Dendritic cell treated with granulocyte-macrophage colony-stimulating factor and Interleukin-4, amounts not matched to agents 40 ng/mL and 50 ng/mL, for 4 days (primary cell): ENCODE results near the gene CNP.

ENCODE experiments used
- H3K27ac Mint-ChIP-seq: one replicate; pipeline ENCODE4 v1.8.0; 2022; ENCODE audit warnings: mild to moderate bottlenecking, mixed read lengths
- H3K27me3 Mint-ChIP-seq: one replicate; pipeline ENCODE4 v1.8.0; 2022; ENCODE audit warnings: mild to moderate bottlenecking, mixed read lengths
- H3K36me3 Mint-ChIP-seq: one replicate; pipeline ENCODE4 v1.8.0; 2022; ENCODE audit warnings: low read depth, mixed read lengths
- H3K4me1 Mint-ChIP-seq: one replicate; pipeline ENCODE4 v1.8.0; 2022; ENCODE audit warnings: low read depth, mixed read lengths
- H3K4me3 Mint-ChIP-seq: one replicate; pipeline ENCODE4 v1.8.0; 2022; ENCODE audit warnings: mild to moderate bottlenecking, moderate library complexity, mixed read lengths
- H3K9me3 Mint-ChIP-seq: one replicate; pipeline ENCODE4 v1.8.0; 2022; ENCODE audit warnings: mixed read lengths
- intact Hi-C: fragments of 100-400 bp; cut with micrococcal nuclease; formaldehyde crosslinking; loops from one replicate; pipeline ENCODE4 v1.15.0; 2022

CNP gene

DNA sequence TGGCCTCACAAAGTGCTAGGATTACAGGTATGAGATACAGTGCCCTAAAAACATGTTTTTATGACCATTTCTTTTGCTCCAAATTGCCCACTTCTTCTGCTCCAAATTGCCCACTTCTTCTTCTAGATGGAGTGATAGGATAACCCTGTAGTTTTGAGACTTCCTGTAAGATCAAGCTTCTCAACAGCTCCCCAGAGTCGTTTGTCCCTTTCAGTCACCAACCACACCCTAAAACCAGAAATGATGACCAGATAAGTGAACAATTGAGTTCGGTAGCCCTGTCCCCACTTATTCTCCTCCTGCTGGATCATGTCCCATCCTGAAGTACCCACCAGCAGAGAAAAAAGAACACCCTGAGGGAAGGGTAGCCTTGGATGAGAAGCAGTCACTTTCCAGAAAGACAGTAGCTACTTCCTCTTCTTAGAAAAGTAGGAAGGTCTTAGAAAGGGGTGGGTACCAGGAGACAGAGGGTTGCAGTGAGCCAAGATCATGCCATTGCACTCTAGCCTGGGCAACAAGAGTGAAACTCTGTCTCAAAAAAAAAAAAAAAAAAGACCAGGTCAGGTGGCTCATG is 33.7 kb upstream of the CNP start:
- intact Hi-C loops: no loop called here
- no peaks in the 10 kb centered on the region for H3K9me3 Mint-ChIP-seq
- H3K27me3 Mint-ChIP-seq: no peaks in the 10 kb centered on the region
- peak overlapping the region; percentile 54 for H3K4me3 Mint-ChIP-seq
- peaks cover 47% of the 10 kb centered on the region for H3K4me1 Mint-ChIP-seq
- H3K36me3 Mint-ChIP-seq: no peaks in the 10 kb centered on the region
- peak overlapping the region; percentile 88 for H3K27ac Mint-ChIP-seq

DNA sequence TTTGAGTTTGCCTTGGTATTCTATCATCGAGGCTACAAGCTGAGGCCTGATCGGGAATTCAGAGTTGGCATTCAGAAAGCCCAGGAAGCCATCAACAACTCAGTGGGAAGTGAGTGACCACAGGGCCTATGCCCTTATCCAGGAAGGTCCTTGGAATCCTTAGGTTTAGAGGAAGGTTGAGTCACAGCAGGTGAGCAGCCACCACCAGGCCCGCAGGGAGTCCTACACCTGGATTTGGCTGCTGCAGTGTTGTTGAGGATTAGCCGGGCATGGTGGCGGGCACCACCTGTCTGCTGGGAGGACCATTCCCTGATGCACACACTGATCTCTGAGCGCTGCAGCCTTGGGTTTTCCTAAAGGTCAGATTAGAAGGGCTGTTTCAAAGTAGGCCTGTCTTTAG is 31.0 kb upstream of the CNP start:
- Mint-ChIP-seq H3K36me3 (no peaks in the 10 kb centered on the region), H3K4me1 (peaks cover 26% of the 10 kb centered on the region), H3K4me3 (no peak overlapping the region), H3K9me3 (no peaks in the 10 kb centered on the region), H3K27me3 (peaks cover 3% of the 10 kb centered on the region), H3K27ac (no peak overlapping the region)
- intact Hi-C loops: no loop called here

DNA sequence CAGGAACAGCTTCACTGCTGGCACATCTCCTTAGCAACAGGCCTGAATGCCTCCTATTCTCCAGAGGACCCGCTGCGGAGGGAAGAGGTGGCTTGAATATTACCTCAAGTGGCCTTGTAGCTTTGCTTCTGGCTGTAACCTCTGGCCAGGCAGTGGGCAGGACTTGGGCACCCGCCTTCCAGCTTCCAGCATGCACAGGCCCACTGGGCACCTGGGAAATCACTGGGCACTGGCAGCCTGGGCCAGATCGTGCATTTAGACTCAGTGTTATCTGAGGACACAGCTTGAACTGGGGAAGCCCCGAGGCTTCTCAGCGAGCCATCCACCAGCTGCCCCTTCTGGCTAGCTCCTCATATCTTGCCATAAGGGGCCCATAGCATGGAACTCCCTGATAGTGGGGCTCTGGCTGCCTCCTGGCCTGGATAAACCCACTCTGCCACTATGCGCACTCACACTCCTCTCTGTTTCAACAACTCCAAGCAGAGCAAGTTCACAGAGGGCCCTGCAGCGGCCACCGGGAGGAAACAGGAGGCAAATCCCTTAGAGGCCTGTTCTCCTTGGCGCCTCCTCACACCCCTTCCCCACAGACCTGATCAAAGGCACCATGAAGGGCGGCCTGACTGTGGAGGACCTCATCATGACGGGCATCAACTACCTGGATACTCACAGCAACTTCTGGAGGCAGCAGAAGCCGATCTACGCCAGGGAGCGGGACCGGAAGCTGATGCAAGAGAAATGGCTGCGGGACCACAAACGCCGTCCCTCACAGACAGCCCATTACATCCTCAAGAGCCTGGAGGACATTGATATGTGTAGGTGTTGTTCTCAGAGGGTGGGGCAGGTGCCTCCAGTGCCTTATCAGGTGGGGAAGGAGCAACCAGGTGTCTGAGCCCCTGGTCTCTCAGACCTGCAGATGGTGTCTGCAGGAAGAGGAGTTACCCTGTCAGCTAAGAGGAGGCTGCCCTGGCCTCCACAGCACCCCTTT is 28.3 kb upstream of the CNP start:
- no peaks in the 10 kb centered on the region for H3K9me3 Mint-ChIP-seq
- peaks cover 7% of the 10 kb centered on the region for H3K27me3 Mint-ChIP-seq
- H3K4me1 Mint-ChIP-seq: peaks cover 4% of the 10 kb centered on the region
- no peaks in the 10 kb centered on the region for H3K36me3 Mint-ChIP-seq
- no peak overlapping the region for H3K4me3 Mint-ChIP-seq
- intact Hi-C loops: no loop called here
- no peak overlapping the region for H3K27ac Mint-ChIP-seq

DNA sequence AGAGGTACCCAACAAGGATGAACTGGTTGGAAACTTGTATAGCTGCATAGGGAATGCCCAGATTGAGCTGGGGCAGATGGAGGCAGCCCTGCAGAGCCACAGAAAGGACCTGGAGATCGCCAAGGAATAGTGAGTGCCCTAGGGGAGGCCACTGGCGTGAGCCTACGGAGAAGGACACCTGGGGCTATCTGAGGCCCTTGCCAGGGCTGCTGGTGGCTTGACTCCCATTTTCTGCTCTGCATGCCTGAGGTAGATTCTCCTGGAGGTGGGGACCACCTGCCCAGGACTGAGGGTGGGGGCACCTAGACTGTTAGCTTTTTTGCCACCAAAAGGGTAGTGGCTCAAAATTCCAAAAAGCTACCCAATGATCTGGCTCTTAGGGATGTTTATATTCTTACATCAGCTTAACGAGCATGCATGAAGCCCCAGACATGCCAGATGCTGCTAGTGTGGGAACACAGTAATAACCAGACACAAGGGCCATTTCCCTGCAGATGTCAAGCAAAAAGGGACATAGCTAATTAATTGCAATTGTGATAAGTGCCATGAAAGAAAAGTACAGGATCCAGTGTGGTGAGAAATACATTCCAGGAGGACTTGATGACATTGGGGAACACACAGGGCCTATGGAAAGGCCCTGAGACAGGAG is 27.4 kb upstream of the CNP start:
- H3K27ac Mint-ChIP-seq: no peak overlapping the region
- no peaks in the 10 kb centered on the region for H3K36me3 Mint-ChIP-seq
- H3K4me3 Mint-ChIP-seq: no peak overlapping the region
- intact Hi-C loops: no loop called here
- H3K9me3 Mint-ChIP-seq: no peaks in the 10 kb centered on the region
- H3K4me1 Mint-ChIP-seq: no peaks in the 10 kb centered on the region
- H3K27me3 Mint-ChIP-seq: peaks cover 7% of the 10 kb centered on the region

DNA sequence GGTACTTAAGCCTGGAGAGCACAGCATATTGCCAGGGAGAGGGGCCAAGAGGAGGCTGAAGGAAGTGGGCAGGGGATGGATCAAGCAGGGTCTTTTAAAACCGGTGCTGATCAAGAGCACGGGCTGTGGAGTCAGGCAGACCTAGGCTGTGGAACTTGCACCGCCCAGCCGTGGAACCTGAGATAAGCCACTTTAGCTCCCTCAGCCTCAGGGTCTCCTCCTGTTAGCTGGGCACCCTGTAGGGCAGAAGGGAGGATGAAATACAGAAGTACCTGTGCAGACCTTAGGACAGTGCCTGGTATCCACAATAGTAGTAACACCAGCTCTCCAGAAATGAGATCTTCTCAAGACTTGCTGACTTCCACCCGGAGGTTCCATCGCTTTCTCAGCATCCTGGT is 26.9 kb upstream of the CNP start:
- Mint-ChIP-seq H3K4me3 (no peak overlapping the region), H3K4me1 (no peaks in the 10 kb centered on the region), H3K27ac (no peak overlapping the region), H3K27me3 (peaks cover 7% of the 10 kb centered on the region), H3K9me3 (no peaks in the 10 kb centered on the region), H3K36me3 (no peaks in the 10 kb centered on the region)
- intact Hi-C loops: no loop called here

DNA sequence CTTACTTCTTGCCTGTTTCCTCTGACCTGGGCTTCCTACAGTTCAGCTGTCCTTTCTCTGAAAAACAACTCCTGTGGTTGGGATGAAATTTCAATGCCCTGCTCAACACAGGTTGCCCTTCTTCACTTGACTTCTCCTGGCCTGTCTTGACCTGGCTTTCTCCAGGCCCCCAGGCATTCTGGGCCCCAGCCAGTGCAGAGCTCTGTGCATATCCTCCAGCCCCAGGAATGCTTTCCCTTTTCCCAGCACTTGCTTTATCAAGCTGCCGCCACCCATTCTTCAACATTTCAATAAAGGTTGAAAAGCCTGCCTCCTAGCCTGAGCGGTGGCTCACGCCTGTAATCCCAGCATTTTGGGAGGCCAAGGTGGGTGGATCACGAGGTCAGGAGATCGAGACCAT is 25.4 kb upstream of the CNP start:
- intact Hi-C loops: no loop called here
- Mint-ChIP-seq H3K9me3 (no peaks in the 10 kb centered on the region), H3K27me3 (peaks cover 7% of the 10 kb centered on the region), H3K36me3 (no peaks in the 10 kb centered on the region), H3K27ac (no peak overlapping the region), H3K4me1 (no peaks in the 10 kb centered on the region), H3K4me3 (no peak overlapping the region)

DNA sequence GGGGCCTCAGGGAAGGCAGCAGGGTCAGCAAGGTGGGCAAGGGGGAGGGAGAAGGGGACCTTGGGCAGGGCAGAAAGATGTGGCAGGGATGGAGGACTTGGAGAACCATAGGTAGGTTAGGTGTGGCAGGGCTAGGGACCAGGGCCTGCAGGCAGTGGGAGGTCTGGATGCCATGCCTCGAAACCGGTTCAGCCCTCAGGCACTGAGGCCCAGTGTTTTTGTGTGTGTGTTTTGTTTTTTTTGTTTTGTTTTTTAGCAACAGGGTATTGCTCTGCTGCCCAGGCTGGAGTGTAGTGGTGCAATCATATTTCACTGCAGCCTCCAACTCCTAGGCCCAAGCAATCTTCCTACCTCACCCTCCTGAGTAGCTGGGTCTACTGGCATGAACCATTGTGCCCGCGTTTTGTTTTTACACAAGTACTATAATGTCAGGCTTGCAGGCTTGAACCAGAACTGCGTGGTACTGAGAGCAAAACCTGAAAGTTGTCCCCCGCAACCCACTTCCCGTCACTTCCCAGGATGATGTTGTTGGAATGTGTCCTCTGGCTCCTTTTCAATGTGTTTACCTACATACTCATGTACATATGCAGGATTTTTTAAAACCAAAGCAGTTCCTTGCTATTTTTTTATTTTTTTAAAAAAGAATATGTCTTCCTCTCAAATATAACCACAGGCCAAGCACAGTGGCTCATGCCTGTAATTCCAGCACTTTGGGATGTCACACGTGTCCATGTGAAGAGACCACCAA is 23.8 kb upstream of the CNP start:
- no peaks in the 10 kb centered on the region for H3K4me1 Mint-ChIP-seq
- no peaks in the 10 kb centered on the region for H3K36me3 Mint-ChIP-seq
- no peak overlapping the region for H3K4me3 Mint-ChIP-seq
- intact Hi-C loops: no loop called here
- no peak overlapping the region for H3K27ac Mint-ChIP-seq
- no peaks in the 10 kb centered on the region for H3K9me3 Mint-ChIP-seq
- H3K27me3 Mint-ChIP-seq: peaks cover 7% of the 10 kb centered on the region

DNA sequence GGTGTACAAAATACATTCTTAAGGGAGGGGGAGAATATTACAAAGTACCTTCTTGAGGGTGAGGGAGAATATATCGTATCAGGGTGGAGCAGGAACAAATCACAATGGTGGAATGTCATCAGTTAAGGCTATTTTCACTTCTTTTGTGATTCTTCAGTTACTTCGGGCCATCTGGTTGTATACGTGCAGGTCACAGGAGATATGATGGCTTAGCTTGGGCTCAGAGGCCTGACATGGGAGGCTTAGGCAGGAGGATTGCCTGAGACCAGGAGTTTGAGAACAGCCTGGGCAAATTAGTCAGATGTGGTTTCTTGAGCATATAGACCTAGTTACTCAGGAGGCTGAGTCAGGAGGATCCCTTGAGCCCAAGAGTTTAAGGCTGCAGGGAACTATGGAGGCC is 23.1 kb upstream of the CNP start:
- Mint-ChIP-seq H3K27ac (no peak overlapping the region), H3K36me3 (no peaks in the 10 kb centered on the region), H3K9me3 (no peaks in the 10 kb centered on the region), H3K4me1 (no peaks in the 10 kb centered on the region), H3K27me3 (peaks cover 7% of the 10 kb centered on the region), H3K4me3 (no peak overlapping the region)
- intact Hi-C loops: no loop called here

DNA sequence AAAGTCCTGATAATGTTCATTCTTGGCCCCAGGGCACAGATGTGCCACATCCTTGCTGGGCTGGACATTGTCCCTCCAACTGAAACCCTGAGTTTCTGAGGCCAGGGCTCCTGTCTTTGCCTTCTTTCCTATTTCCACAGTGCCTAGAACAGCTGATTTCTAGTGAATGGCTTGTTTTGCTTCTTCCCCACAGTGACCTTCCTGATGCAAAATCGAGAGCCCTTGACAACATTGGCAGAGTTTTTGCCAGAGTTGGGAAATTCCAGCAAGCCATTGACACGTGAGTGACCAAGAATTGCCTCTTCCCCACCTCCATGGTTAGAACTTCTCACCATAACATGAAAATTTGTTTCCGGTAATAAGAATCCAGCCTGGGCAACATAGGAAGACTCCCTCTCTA is 21.7 kb upstream of the CNP start:
- no peak overlapping the region for H3K4me3 Mint-ChIP-seq
- no peaks in the 10 kb centered on the region for H3K4me1 Mint-ChIP-seq
- H3K27me3 Mint-ChIP-seq: peaks cover 6% of the 10 kb centered on the region
- intact Hi-C loops: no loop called here
- H3K9me3 Mint-ChIP-seq: no peaks in the 10 kb centered on the region
- H3K27ac Mint-ChIP-seq: no peak overlapping the region
- no peaks in the 10 kb centered on the region for H3K36me3 Mint-ChIP-seq

DNA sequence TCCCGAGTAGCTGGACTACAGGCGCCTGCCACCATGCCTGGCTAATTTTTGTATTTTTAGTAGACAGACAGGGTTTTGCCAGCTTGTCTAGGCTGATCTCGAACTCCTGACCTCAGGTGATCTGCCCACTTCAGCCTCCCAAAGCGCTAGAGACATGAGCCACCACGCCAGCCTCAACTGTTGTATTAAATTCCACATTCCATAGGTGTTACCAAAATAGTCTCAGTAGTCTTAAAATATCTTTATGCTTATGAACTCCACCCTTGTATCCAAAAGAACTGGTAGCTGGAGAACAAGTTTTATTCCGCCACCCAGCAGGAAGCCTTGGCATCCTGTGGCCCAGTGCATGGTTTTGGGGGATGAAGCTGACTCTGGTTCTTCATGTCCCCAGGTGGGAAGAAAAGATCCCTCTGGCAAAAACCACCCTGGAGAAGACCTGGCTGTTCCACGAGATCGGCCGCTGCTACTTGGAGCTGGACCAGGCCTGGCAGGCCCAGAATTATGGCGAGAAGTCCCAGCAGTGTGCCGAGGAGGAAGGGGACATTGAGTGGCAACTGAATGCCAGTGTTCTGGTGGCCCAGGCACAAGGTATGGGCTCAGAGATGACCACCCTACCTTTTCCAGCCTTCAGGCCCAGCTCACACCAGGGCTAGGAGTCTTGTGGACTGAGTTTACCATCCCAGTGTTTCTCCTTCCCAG is 17.7 kb upstream of the CNP start:
- Mint-ChIP-seq H3K27me3 (no peaks in the 10 kb centered on the region), H3K27ac (no peak overlapping the region), H3K4me3 (no peak overlapping the region), H3K4me1 (no peaks in the 10 kb centered on the region), H3K36me3 (no peaks in the 10 kb centered on the region), H3K9me3 (no peaks in the 10 kb centered on the region)
- intact Hi-C loops: no loop called here

DNA sequence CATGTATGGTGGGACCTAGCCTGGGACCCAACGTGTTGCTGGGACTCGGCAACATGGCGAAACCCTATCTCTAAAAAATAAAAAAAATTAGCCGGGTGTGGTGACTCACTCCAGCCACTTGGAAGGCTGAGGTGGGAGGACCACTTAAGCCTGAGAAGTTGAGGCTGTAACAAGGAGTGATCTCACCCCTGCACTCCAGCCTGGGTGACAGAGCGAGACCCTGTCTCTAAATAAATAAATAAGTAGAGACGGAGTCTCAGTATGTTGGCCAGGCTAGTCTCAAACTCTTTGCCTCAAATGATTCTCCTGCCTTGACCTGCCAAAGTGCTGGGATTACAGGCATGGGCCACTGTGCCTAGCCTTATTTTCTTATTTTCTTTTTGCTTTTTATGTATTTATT is 10.1 kb upstream of the CNP start:
- Mint-ChIP-seq H3K36me3 (no peaks in the 10 kb centered on the region), H3K4me3 (no peak overlapping the region), H3K9me3 (no peaks in the 10 kb centered on the region), H3K27ac (no peak overlapping the region), H3K27me3 (no peaks in the 10 kb centered on the region), H3K4me1 (peaks cover 8% of the 10 kb centered on the region)
- intact Hi-C loops: no loop called here

DNA sequence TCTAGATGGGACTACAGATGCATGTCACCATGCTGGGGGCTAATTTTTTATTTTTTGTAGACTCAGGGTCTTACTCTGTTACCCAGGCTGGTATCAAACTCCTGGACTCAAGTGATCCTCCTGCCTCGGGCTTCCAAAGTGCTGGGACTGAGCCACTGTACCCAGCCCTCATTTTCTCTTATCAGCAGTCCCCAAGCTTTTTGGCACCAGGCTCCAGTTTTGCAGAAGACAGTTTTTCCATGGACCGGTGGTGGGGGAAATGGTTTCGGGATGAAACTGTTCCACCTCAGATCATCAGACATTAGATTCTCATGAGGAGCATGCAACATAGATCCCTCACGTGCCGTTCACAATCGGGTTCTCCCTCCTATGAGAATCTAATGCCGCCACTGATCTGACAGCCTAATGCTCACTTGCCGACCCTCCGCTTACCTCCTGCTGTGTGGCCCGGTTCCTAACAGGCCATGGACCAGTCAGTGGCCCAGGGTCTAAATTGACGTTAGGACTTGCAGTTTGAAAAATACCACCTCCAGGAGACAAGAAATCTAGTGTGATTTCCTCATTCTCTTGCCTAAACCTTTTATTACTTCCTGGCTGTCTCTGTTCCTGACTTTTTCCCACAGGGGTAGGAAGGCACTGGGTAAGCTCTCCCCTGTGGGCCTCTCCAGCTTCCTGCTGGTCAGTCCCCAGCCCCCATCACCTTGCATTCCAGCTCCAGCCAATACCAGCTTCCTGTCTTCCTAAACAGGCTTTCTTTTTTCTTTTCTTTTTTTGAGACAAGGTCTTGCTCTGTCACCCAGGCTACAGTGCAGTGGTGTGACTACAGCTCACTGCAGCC is 9.3 kb upstream of the CNP start:
- Mint-ChIP-seq H3K27ac (peak overlapping the region; percentile 61), H3K4me3 (no peak overlapping the region), H3K4me1 (peaks cover 8% of the 10 kb centered on the region), H3K27me3 (peaks cover 4% of the 10 kb centered on the region), H3K36me3 (no peaks in the 10 kb centered on the region), H3K9me3 (no peaks in the 10 kb centered on the region)
- intact Hi-C loops: no loop called here
